Measurements from ENCODE around the gene RLN1. TPM values are rescaled to one million over a fixed set of nuclear protein-coding genes. Genes with fewer than 3 reads are reported as not detected.

RLN1 gene
- total and polyA plus RNA-seq, 2 donors (not counting 1 experiment from before 2014, with no cell fraction given), result 0.60 to 1.4 TPM

GRCh38 chr9:5382479-5382878 lies 42.8 kb upstream of the RLN1 start:
- Histone ChIP-seq H3K4me3 (ENCODE audit: control extremely low read depth in 1 of 5, extremely low read depth in 1 of 5, insufficient read depth in 1 of 5, low read depth in 2 of 5, low read length in 4 of 5) (no peak overlapping the region), H3K9me3 (ENCODE audit: control extremely low read depth in 1 of 3, control insufficient read depth in 2 of 3, insufficient read depth in 1 of 3, low read length in 2 of 3) (peaks cover 0 to 3% (median 0%) of the 10 kb centered on the region in 3 donors), H3K27ac (ENCODE audit: low read length in 2 of 2) (no peak overlapping the region), H3K4me1 (ENCODE audit: control insufficient read depth in 2 of 2, insufficient read depth in 2 of 2, low read length in 2 of 2) (peaks cover 5 to 13% of the 10 kb centered on the region in 2 donors), H3K36me3 (replicated peaks in 1 of 2; ENCODE audit: control extremely low read depth in 1 of 2, control insufficient read depth in 1 of 2, extremely low read depth in 1 of 2, insufficient read depth in 2 of 2, low read length in 1 of 2) (peaks cover 0 to 2% of the 10 kb centered on the region in 2 experiments), H3K4me2 (replicated peaks; ENCODE audit: low read depth, low read length, poor library complexity, severe bottlenecking) (no peak overlapping the region), H3K79me2 (ENCODE audit: control insufficient read depth, insufficient read depth, low read length) (no peaks in the 10 kb centered on the region), H2AFZ (ENCODE audit: insufficient read depth, low read depth, low read length, poor library complexity, severe bottlenecking) (no peak overlapping the region), H3K9ac (ENCODE audit: low read length) (no peak overlapping the region), H4K20me1 (ENCODE audit: control insufficient read depth, insufficient read depth, low read length, poor library complexity, severe bottlenecking) (no peaks in the 10 kb centered on the region), H3K27me3 (replicated peaks in 1 of 4; ENCODE audit: control extremely low read depth in 1 of 4, control insufficient read depth in 3 of 4, insufficient read depth in 4 of 4, low read length in 3 of 4) (no peaks in the 10 kb centered on the region)
- Mint-ChIP-seq H3K4me3 (no peak overlapping the region), H3K27ac (peak overlapping the region; percentile 46), H3K27me3 (no peaks in the 10 kb centered on the region), H3K4me1 (peaks cover 15% of the 10 kb centered on the region), H3K9me3 (ENCODE audit: insufficient read depth) (no peaks in the 10 kb centered on the region)
- TF ChIP-seq CTCF (IDR thresholded peaks at IDR 0.05), result no peak
- no peak for TF ChIP-seq EZH2 (IDR thresholded peaks at IDR 0.05; ENCODE audit: borderline replicate concordance, insufficient read depth, low read depth, low read length, poor library complexity, severe bottlenecking)
- no peak for DNase-seq
- 32% methylated on average over 3 of the region's 3 CpGs for WGBS (ENCODE audit: insufficient coverage)
- ChIA-PET CTCF (no interaction called here), POLR2A (no interaction called here)
- intact Hi-C loops (cut with micrococcal nuclease), result no loop called here
- ATAC-seq (ENCODE audit: low read depth), result peak; percentile 24

- Histone ChIP-seq H3K9me3 (ENCODE audit: control extremely low read depth in 1 of 3, control insufficient read depth in 2 of 3, insufficient read depth in 1 of 3, low read length in 2 of 3) (no peaks in the 10 kb centered on the region), H2AFZ (ENCODE audit: insufficient read depth, low read depth, low read length, poor library complexity, severe bottlenecking) (no peak overlapping the region)
Observed at GRCh38 chr9:5375790-5376477, 36.3 kb upstream of the RLN1 start.

More at GRCh38 chr9:5375790-5376477, 36.3 kb upstream of the RLN1 start:
- Mint-ChIP-seq H3K27ac (no peak overlapping the region), H3K4me3 (no peak overlapping the region), H3K4me1 (peaks cover 1% of the 10 kb centered on the region), H3K27me3 (no peaks in the 10 kb centered on the region), H3K9me3 (ENCODE audit: insufficient read depth) (no peaks in the 10 kb centered on the region)
- ATAC-seq (ENCODE audit: low read depth) (no peak), DNase-seq (no peak)
- Histone ChIP-seq H3K27me3 (replicated peaks in 1 of 4; ENCODE audit: control extremely low read depth in 1 of 4, control insufficient read depth in 3 of 4, insufficient read depth in 4 of 4, low read length in 3 of 4) (no peaks in the 10 kb centered on the region), H3K9ac (ENCODE audit: low read length) (no peak overlapping the region), H4K20me1 (ENCODE audit: control insufficient read depth, insufficient read depth, low read length, poor library complexity, severe bottlenecking) (no peaks in the 10 kb centered on the region), H3K27ac (ENCODE audit: low read length in 2 of 2) (no peak overlapping the region), H3K36me3 (replicated peaks in 1 of 2; ENCODE audit: control extremely low read depth in 1 of 2, control insufficient read depth in 1 of 2, extremely low read depth in 1 of 2, insufficient read depth in 2 of 2, low read length in 1 of 2) (no peaks in the 10 kb centered on the region), H3K4me1 (ENCODE audit: control insufficient read depth in 2 of 2, insufficient read depth in 2 of 2, low read length in 2 of 2) (no peaks in the 10 kb centered on the region), H3K79me2 (ENCODE audit: control insufficient read depth, insufficient read depth, low read length) (no peaks in the 10 kb centered on the region), H3K4me3 (ENCODE audit: control extremely low read depth in 1 of 5, extremely low read depth in 1 of 5, insufficient read depth in 1 of 5, low read depth in 2 of 5, low read length in 4 of 5) (no peak overlapping the region), H3K4me2 (replicated peaks; ENCODE audit: low read depth, low read length, poor library complexity, severe bottlenecking) (no peak overlapping the region)
- ChIA-PET CTCF (no interaction called here), POLR2A (interaction anchor here (0.5 kb wide), 1 partner anchor 162 kb away, joined by 4 read pairs; no protein-coding TSS in a partner anchor)
- intact Hi-C loops (cut with micrococcal nuclease), result no loop called here
- TF ChIP-seq CTCF (IDR thresholded peaks at IDR 0.05), result no peak
- no peak for TF ChIP-seq EZH2 (IDR thresholded peaks at IDR 0.05; ENCODE audit: borderline replicate concordance, insufficient read depth, low read depth, low read length, poor library complexity, severe bottlenecking)
- 87% methylated on average over 3 of the region's 6 CpGs for WGBS (ENCODE audit: insufficient coverage)
